Measurements from ENCODE around the gene SPANXN5.
"Not testable (repeated sequence)": the region's sequence is repeated elsewhere in the genome, so short reads cannot be mapped to it uniquely, and the experiment has no call there.

Gene SPANXN5, protein sequence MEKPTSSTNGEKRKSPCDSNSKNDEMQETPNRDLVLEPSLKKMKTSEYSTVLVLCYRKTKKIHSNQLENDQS

DNA sequence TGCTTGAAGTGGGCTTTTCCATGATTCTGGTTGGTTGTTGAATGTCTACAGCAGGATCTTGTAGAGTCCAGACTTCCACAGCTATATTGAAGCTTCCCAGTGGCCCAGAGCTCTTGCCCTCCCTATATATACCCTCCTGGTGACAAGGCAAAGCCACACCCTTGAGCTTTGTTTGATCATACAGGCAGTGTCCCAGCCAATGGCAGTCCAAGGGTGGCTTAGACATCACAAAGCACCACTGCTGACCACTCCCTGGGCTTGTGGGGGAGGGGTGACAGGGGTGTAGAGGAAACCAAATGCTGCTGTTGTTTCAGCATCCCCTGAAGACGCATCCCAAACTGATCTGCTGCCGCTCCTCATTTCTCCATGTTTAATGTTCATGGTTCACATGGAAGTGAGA is at the start of gene SPANXN5:
Gene SPANXN5 (minus strand): TSS at position 101 of the 400 bp plus-strand sequence. CDS start 79 bp downstream, at position 22.
- DNase-seq (ENCODE audit: low read depth): not testable (repeated sequence)

DNA sequence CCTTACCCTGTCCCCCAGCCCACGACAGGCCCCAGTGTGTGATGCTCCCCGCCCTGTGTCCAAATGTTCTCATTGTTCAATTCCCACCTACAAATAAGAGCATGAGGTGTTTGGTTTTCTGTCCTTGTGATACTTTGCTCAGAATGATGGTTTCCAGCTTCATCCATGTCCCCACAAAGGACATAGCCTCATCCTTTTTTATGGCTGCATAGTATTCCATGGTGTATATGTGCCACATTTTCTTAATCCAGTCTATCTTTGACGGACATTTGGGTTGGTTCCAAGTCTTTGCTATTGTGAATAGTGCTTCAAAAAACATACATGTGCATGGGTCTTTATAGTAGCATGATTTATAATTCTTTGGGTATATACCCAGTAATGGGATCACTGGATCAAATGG is 46.4 kb upstream of the SPANXN5 start:
- not testable (repeated sequence) for DNase-seq (ENCODE audit: low read depth); H3K4me3 ChIP-seq (ENCODE audit: low read depth, low read length)

More for the DNA sequence above, at the start of gene SPANXN5:
- H3K4me3 ChIP-seq (ENCODE audit: low read depth, low read length): not testable (repeated sequence)

DNA sequence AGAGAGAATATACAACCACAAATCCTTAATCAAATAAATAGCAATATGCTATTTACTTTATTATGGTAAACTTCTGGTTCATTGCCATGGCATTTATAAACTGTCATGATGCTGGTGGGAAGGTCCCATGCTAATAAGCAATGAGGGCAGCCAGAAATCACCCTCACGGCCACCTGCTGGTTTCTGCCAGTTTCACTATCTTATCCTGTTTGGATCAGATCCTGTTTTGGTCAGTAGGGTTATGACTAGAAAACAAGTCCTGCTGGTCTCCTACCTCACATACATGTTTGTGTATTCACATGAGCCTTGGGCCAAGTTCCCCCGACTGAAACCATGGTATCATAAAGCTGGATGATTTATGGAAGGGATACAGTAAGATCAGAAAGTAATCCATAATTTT is 41.9 kb upstream of the SPANXN5 start:
- DNase-seq (ENCODE audit: low read depth): peak; percentile 27
- TF ChIP-seq, protein P1, sequence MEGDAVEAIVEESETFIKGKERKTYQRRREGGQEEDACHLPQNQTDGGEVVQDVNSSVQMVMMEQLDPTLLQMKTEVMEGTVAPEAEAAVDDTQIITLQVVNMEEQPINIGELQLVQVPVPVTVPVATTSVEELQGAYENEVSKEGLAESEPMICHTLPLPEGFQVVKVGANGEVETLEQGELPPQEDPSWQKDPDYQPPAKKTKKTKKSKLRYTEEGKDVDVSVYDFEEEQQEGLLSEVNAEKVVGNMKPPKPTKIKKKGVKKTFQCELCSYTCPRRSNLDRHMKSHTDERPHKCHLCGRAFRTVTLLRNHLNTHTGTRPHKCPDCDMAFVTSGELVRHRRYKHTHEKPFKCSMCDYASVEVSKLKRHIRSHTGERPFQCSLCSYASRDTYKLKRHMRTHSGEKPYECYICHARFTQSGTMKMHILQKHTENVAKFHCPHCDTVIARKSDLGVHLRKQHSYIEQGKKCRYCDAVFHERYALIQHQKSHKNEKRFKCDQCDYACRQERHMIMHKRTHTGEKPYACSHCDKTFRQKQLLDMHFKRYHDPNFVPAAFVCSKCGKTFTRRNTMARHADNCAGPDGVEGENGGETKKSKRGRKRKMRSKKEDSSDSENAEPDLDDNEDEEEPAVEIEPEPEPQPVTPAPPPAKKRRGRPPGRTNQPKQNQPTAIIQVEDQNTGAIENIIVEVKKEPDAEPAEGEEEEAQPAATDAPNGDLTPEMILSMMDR (IDR thresholded peaks at IDR 0.05; ENCODE audit: control insufficient read depth, extremely low read depth, insufficient read depth): no peak
- H3K4me3 ChIP-seq (ENCODE audit: low read depth, low read length): no peak overlapping the region

DNA sequence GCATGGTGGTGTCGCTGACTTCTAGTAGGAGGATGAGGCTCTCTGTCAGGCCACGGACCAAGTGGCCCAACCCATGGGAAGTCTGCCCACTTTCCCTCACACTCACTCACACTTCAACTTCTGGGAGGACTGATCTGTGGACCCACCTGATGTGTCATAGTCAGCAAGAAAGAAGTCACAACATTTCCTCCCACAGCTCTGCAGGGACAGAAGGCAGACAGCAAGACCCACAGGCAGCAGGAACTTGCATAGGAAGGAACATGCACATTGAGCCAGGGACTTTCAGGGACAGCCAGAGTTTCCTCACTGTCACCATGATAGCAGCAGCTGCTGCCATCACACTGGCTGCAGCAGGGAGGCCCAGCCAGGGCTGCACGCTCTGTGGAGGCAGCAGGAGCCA is 33.3 kb upstream of the SPANXN5 start:
- no peak overlapping the region for H3K4me3 ChIP-seq (ENCODE audit: low read depth, low read length)
- TF ChIP-seq, protein P1 (IDR thresholded peaks at IDR 0.05; ENCODE audit: control insufficient read depth, extremely low read depth, insufficient read depth): no peak
- DNase-seq (ENCODE audit: low read depth): no peak

DNA sequence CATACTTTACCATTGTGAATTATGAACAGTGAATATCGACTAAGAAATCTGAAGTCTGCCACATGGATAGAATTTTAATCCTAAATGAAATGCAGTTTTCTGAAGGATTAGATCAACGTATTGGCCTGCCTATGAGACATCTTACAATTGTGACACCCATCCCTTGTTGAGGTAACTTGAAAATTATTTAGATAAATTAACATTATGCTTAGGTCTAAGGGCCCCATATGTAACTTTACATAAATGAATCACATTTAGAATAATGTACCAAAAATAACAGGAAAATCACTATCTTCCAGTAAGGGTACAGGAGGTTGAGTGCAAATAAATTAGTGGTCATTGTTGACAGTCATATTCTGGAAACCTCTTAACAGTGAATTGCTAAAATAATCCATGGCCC is 27.4 kb upstream of the SPANXN5 start:
- DNase-seq (ENCODE audit: low read depth): no peak
- no peak overlapping the region for H3K4me3 ChIP-seq (ENCODE audit: low read depth, low read length)
- TF ChIP-seq, protein P1 (IDR thresholded peaks at IDR 0.05; ENCODE audit: control insufficient read depth, extremely low read depth, insufficient read depth): no peak

DNA sequence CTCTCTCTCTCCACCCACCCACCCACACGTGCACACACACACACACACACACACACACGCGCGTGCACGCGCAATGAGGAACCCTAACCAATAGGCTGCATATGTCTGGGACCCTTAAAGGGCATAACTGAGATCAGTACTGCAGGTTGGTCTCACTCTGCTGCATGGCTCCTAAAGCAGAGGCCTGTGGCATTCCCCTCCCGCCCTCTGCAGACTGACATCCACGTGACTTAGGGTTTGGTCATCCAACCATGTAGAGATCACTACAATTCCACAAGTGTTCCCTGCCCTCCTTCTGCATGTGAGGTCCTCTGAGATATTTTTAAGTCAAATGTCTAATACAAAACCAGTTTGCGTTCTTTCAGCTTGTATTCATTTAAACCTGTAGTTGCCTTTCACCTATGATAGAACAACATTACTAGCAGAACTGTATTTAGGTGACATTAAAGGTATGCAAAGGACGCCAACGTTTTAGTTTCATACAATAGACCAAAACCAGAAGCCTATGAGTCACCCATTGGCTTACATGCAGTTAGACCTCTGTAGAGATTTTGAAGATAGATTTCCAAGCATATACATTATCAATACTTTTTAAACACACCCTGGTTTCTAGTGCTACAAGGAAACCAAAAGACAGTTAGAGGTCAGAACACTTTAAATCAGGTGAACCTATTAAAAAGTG is 24.0 kb upstream of the SPANXN5 start:
- TF ChIP-seq, protein P1 (IDR thresholded peaks at IDR 0.05; ENCODE audit: control insufficient read depth, extremely low read depth, insufficient read depth): no peak
- no peak for DNase-seq (ENCODE audit: low read depth)
- no peak overlapping the region for H3K4me3 ChIP-seq (ENCODE audit: low read depth, low read length)

DNA sequence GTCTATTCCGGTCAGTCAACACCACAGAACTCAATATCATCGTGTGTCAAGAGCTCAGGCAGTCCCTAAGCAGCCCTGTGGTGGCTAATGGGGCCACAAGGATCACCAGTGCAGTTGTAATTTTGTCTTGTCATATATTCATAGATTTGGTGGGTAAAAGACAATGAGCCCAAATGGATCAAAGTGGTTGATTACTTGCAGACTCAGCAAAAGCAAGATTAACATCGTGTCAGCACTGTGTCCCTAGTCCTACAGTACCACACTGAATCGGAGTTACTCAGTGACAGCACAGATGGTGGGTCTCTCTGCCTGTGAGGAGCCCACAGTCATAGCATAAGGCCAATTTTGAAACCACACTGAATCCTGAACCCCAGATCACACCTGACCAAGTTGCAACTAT is 22.6 kb upstream of the SPANXN5 start:
- TF ChIP-seq, protein P1 (IDR thresholded peaks at IDR 0.05; ENCODE audit: control insufficient read depth, extremely low read depth, insufficient read depth): no peak
- H3K4me3 ChIP-seq (ENCODE audit: low read depth, low read length): no peak overlapping the region
- no peak for DNase-seq (ENCODE audit: low read depth)

DNA sequence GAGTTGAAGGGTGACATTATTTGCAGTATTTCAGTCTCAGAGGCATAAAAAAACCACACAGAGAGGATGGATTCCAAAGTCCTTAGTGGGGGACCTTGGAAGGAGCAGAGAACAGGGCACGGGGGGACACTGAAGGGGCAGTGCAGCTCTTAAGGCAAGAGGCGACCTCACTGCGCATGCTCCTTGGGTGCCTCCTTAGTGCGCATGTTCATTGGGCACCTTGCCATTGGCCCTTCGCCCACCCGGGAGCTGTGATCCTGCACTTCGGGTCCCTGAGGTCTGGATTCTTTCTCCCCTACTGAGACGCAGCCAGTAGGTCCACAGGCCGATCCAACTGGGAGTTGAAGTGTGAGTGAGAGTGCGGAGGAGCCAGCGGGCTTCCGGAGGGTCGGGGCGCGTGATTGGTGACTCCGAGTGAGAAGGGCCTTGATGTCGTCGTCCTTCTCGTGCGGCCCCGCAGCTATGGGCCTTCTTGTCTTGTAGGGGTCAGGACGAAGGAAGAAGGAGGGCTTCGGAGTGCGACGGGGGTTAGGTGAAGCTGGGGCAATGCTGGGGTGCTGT is 13.9 kb upstream of the SPANXN5 start, which contains the start of gene XAGE5:
Gene XAGE5 (plus strand): TSS at position 223 of the 561 bp plus-strand sequence. CDS start 1,280 bp downstream, outside the sequence.
- TF ChIP-seq, protein P1 (IDR thresholded peaks at IDR 0.05; ENCODE audit: control insufficient read depth, extremely low read depth, insufficient read depth): no peak
- no peak for DNase-seq (ENCODE audit: low read depth)
- H3K4me3 ChIP-seq (ENCODE audit: low read depth, low read length): no peak within 1 kb of the TSS

DNA sequence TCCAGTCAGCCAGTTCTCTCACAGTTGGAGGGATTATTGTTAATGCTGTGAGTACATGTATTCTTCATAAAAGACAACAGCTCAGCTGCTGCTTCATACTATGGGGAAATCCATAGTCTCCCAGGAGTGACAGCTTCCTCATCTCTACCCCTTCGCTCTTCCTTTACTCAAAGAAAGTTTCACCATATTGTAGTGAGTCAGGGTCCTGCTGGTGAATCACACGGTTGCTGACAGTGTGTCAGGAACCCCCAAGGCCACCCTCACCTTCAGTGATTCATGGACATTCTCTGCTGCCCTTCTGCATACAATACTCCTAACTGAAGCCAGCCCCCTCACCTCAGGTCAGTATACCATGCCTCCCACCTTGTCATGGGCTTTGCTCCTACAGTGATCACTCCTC is 7.6 kb upstream of the SPANXN5 start:
- not testable (repeated sequence) for DNase-seq (ENCODE audit: low read depth); H3K4me3 ChIP-seq (ENCODE audit: low read depth, low read length)

DNA sequence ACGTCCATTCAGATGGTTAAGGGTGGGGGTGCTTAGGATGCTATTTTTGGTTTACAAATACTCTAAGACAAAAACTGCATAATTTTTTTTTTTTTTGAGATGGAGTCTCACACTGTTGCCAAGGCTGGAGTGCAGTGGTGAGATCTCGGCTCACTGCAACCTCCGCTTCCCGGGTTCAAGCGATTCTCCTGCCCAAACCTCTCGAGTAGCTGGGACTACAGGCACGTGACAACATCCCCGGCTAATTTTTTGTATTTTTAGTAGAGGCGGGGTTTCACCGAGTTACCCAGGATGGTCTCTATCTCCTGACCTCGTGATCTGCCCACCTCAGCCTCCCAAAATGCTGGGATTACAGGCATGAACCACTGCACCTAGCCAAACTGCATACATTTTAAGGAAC is 23.7 kb downstream of the SPANXN5 start:
- not testable (repeated sequence) for DNase-seq (ENCODE audit: low read depth); H3K4me3 ChIP-seq (ENCODE audit: low read depth, low read length)

DNA sequence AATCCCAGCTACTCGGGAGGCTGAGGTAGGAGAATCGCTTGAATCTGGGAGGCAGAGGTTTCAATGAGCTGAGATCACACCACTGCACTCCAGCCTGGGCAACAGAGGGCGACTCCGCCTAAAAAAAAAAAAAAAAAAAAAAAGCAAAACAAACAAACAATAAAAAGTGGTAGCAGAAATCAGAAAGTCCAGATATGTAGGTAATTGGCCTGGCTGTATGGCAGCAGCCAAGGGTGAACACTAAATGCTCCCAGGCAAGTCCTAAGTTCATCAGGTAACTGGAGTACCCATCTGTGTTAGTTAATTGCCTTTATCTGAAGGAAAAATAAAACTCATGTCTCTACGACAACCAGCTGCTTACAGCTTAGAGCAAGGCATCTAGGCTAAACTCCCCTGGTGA is 31.2 kb downstream of the SPANXN5 start:
- not testable (repeated sequence) for DNase-seq (ENCODE audit: low read depth); H3K4me3 ChIP-seq (ENCODE audit: low read depth, low read length)
